ENCODE measurements around the gene KIF23. TPM values are rescaled to one million over a fixed set of nuclear protein-coding genes. Genes with fewer than 3 reads are reported as not detected.

The KIF23 gene
- total and polyA plus RNA-seq, 11 donors, result 0.23 to 7.7 (median 0.66) TPM; not detected in 1

- no peak for TF ChIP-seq POLR2A (IDR thresholded peaks at IDR 0.05)
- TF ChIP-seq, protein P1, sequence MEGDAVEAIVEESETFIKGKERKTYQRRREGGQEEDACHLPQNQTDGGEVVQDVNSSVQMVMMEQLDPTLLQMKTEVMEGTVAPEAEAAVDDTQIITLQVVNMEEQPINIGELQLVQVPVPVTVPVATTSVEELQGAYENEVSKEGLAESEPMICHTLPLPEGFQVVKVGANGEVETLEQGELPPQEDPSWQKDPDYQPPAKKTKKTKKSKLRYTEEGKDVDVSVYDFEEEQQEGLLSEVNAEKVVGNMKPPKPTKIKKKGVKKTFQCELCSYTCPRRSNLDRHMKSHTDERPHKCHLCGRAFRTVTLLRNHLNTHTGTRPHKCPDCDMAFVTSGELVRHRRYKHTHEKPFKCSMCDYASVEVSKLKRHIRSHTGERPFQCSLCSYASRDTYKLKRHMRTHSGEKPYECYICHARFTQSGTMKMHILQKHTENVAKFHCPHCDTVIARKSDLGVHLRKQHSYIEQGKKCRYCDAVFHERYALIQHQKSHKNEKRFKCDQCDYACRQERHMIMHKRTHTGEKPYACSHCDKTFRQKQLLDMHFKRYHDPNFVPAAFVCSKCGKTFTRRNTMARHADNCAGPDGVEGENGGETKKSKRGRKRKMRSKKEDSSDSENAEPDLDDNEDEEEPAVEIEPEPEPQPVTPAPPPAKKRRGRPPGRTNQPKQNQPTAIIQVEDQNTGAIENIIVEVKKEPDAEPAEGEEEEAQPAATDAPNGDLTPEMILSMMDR (IDR thresholded peaks at IDR 0.05), result no peak
- Histone ChIP-seq H3K4me3 (no peak overlapping the region), H3K9me3 (no peaks in the 10 kb centered on the region), H3K27me3 (no peaks in the 10 kb centered on the region), H3K36me3 (peaks cover 0 to 40% (median 36%) of the 10 kb centered on the region in 9 donors), H3K4me1 (peaks cover 5 to 56% (median 32%) of the 10 kb centered on the region in 12 donors), H3K27ac (peak overlapping the region in 1 of 12 donors; percentile 3)
- WGBS, 4 donors, result 86 to 91% (median 89%) methylated on average over 13 of the region's 13 CpGs
- DNase-seq (no peak), ATAC-seq (no peak)
- intact Hi-C loops (cut with DNase I), result no loop called here
These were observed 42.3 kb downstream of the KIF23 start for GRCh38 chr15:69456208-69457166.

- H3K9me3 ChIP-seq, result no peaks in the 10 kb centered on the region
- H3K36me3 ChIP-seq, result peaks cover 0 to 40% (median 36%) of the 10 kb centered on the region in 9 donors
- no peak overlapping the region for H3K4me3 ChIP-seq
- H3K4me1 ChIP-seq, result peaks cover 5 to 59% (median 38%) of the 10 kb centered on the region in 12 donors
- H3K27ac ChIP-seq, result peak overlapping the region in 2 of 12 donors; percentile 3 to 20
- TF ChIP-seq, protein P1 (IDR thresholded peaks at IDR 0.05), result no peak
- no peak for TF ChIP-seq POLR2A (IDR thresholded peaks at IDR 0.05)
- 71 to 81% (median 73%) methylated on average over 8 of the region's 8 CpGs for WGBS, 4 donors
- H3K27me3 ChIP-seq, result no peaks in the 10 kb centered on the region
- ATAC-seq (no peak), DNase-seq (no peak)
- intact Hi-C loops (cut with DNase I), result no loop called here
These were observed 43.4 kb downstream of the KIF23 start for GRCh38 chr15:69457304-69458280.

DNA sequence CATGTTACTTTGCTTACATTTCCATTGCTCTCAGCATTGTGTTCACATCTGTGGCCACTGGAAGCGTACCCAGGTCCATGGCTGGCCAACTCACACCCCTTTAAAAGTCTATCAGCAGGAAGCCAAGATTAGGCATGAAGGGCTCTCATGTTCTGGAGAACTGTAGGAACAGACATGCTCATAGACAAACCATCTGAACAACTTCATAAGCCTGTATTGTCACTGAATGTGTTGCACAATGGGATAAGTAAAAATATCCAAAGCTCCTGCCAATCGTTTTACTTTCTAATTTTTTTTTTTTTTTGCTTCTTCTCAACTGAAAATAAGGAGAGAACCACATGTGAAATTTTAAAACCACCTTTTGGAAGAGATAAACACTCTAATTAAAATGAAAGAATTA lies 44.9 kb downstream of the KIF23 start:
- WGBS, 4 donors, result 64 to 73% (median 66%) methylated on average over 2 of the region's 2 CpGs
- Histone ChIP-seq H3K36me3 (peaks cover 0 to 40% (median 36%) of the 10 kb centered on the region in 9 donors), H3K27ac (no peak overlapping the region), H3K27me3 (no peaks in the 10 kb centered on the region), H3K4me3 (no peak overlapping the region), H3K9me3 (no peaks in the 10 kb centered on the region), H3K4me1 (peaks cover 3 to 59% (median 39%) of the 10 kb centered on the region in 12 donors)
- no peak for TF ChIP-seq POLR2A (IDR thresholded peaks at IDR 0.05)
- TF ChIP-seq, protein P1 (IDR thresholded peaks at IDR 0.05), result no peak
- ATAC-seq (no peak), DNase-seq (no peak)
- intact Hi-C loops (cut with DNase I), result no loop called here

All from heart left ventricle (tissue), 16 donors.